ENCODE data around the gene FHOD1.

GRCh38 chr16:67263201-67263600, 15.9 kb upstream of the FHOD1 start:
- TF ChIP-seq CTCF (IDR thresholded peaks at IDR 0.05) = no peak
- no peak for TF ChIP-seq POLR2A (IDR thresholded peaks at IDR 0.05)
